ENCODE results near the gene RPEL1.
"Not testable (repeated sequence)": the region's sequence is repeated elsewhere in the genome, so short reads cannot be mapped to it uniquely, and the experiment has no call there.

The RPEL1 gene

DNA sequence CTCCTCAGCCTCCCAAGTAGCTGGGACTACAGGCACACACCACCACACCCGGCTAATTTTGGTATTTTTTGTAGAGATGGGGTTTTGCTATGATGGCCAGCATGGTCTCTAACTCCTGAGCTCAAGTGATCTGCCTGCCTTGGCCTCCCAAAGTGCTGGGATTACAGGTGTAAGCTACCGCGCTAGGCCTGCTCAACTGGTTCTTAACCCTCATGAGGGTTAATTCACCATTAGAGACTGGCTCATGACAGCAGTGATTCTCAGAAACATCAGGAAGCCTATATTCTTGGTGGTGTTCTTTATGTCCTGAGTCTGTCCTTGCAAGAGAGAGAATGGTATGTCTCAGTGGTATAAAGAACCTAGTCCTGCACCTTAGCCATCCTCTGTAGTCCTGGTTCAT, 42.2 kb upstream of the RPEL1 start:
- no peak overlapping the region for H3K4me3 ChIP-seq (ENCODE audit: low read depth, low read length)
- in situ Hi-C loops (cut with HindIII; ENCODE audit: low sequenced_read_pairs): no loop called here
- no peak for DNase-seq (ENCODE audit: low read depth, low spot score)
- TF ChIP-seq, protein P1, sequence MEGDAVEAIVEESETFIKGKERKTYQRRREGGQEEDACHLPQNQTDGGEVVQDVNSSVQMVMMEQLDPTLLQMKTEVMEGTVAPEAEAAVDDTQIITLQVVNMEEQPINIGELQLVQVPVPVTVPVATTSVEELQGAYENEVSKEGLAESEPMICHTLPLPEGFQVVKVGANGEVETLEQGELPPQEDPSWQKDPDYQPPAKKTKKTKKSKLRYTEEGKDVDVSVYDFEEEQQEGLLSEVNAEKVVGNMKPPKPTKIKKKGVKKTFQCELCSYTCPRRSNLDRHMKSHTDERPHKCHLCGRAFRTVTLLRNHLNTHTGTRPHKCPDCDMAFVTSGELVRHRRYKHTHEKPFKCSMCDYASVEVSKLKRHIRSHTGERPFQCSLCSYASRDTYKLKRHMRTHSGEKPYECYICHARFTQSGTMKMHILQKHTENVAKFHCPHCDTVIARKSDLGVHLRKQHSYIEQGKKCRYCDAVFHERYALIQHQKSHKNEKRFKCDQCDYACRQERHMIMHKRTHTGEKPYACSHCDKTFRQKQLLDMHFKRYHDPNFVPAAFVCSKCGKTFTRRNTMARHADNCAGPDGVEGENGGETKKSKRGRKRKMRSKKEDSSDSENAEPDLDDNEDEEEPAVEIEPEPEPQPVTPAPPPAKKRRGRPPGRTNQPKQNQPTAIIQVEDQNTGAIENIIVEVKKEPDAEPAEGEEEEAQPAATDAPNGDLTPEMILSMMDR (IDR thresholded peaks at IDR 0.05; ENCODE audit: low read depth, low read length): no peak

DNA sequence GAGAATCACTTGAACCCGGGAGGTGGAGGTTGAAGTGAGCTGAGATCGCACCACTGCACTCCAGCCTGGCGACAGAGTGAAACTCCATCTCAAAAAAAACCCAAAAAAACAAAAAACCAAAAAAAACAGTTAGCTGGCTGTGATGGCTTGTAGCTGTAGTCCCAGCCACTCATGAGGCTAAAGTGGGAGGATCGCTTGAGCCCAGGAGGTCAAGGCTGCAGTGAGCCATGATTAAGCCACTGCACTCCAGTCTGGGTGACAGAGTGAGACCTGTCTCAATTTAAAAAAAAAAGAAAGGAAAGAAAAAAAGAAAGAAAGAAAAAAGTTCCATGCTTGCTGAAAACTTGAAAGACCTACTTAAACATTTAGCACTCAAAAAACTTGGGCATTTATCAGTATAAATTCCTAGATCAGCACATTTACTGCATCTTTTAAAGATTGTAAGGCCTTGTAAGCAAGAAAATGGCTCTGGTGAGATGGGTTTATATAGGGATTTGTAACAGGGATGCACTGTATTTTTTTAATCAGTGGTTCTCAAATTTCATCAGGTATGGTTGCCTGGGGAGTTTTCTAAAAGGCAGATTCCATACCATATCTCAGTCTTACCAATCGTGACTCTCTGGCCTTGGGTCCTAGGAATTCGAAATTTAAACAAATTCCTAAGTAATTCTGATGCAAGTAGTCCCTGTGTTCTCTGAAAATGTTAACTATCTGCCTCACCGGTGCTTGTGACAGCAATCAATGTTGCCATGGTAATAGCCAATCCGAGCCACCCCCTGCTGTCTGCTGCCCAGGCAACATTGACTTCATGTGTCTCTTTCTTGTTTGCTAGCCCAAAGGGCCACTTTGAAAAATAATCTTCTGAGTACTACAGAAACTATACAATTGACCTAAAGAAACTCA, 41.1 kb upstream of the RPEL1 start:
- no peak overlapping the region for H3K4me3 ChIP-seq (ENCODE audit: low read depth, low read length)
- DNase-seq (ENCODE audit: low read depth, low spot score): peak; percentile 31
- in situ Hi-C loops (cut with HindIII; ENCODE audit: low sequenced_read_pairs): no loop called here
- TF ChIP-seq, protein P1 (IDR thresholded peaks at IDR 0.05; ENCODE audit: low read depth, low read length): no peak

DNA sequence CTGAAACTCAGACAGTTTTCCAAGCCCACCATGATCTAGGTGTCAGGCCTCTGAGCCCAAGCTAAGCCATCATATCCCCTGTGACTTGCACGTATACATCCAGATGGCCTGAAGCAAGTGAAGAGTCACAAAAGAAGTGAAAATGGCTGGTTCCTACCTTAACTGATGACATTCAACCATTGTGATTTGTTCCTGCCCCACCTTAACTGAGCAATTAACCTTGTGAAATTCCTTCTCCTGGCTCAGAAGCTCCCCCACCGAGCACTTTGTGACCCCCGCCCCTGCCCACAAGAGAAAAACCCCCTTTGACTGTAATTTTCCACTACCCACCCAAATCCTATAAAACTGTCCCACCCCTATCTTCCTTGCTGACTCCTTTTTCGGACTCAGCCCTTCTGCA, 40.3 kb upstream of the RPEL1 start:
- DNase-seq (ENCODE audit: low read depth, low spot score); H3K4me3 ChIP-seq (ENCODE audit: low read depth, low read length); in situ Hi-C loops (cut with HindIII; ENCODE audit: low sequenced_read_pairs): not testable (repeated sequence)

DNA sequence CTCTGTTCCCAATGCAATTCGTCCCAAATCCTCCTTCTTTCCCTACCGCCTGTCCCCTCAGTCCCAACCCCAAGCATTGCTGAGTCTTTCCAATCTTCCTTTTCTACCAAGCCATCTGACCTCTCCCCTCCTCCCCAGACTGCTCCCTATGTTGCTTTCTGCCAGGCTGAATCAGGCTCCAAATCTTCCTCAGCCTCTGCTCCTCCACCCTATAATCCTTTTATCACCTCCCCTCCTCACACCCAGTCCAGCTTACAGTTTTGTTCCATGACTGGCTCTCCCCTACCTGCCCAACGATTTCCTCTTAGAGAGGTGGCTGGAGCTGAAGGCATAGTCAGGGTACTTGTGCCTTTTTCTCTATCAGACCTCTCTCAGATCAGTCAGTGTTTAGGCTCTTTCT, 39.0 kb upstream of the RPEL1 start:
- in situ Hi-C loops (cut with HindIII; ENCODE audit: low sequenced_read_pairs); H3K4me3 ChIP-seq (ENCODE audit: low read depth, low read length); DNase-seq (ENCODE audit: low read depth, low spot score): not testable (repeated sequence)

DNA sequence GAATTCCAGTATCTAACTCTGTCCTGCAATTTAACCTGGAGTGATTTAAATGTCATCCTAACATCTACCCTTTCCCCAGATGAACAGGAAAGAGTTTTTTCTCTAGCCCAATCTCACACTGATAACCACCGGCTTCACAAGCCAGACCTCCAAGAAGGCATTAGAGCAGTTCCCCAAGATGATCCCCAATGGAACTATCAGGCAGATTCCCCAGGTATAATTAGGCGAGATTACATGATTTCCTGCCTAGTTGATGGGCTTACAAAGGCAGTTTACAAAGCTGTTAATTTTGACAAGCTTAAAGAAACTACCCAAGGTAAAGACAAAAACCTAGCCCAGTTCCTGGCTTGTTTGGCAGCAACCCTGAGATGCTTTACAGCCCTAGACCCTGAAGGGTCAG, 38.5 kb upstream of the RPEL1 start:
- no peak overlapping the region for H3K4me3 ChIP-seq (ENCODE audit: low read depth, low read length)
- in situ Hi-C loops (cut with HindIII; ENCODE audit: low sequenced_read_pairs): no loop called here
- TF ChIP-seq, protein P1 (IDR thresholded peaks at IDR 0.05; ENCODE audit: low read depth, low read length): no peak
- DNase-seq (ENCODE audit: low read depth, low spot score): no peak

DNA sequence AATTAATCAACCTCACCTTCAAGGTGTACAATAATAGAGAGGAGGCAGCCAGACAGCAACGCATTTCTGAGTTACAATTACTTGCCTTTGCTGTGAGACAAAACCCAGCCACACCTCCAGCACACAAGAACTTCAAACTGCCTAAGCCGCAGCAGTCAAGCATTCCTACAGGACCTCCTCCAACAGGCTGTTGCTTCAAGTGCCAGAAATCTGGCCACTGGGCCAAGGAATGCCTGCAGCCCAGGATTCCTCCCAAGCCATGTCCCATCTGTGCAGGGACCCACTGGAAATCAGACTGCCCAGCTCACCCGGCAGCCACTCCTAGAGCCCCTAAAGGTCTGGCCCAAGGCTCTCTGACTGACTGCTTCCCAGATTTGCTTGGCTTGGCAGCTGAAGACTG, 38.0 kb upstream of the RPEL1 start:
- in situ Hi-C loops (cut with HindIII; ENCODE audit: low sequenced_read_pairs); DNase-seq (ENCODE audit: low read depth, low spot score); H3K4me3 ChIP-seq (ENCODE audit: low read depth, low read length): not testable (repeated sequence)

DNA sequence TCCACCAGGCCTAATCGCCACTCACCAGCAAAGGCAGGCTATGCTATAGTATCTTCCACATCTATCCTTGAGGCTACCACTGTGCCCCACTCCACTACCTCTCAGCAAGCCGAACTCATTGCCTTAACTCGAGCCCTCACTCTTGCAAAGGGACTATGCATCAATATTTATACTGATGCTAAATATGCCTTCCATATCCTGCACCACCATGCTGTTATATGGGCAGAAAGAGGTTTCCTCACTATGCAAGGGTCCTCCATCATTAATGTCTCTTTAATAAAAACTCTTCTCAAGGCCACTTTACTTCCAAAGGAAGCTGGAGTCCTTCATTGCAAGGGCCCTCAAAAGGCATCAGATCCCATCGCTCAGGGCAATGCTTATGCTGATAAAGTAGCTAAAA, 35.4 kb upstream of the RPEL1 start:
- in situ Hi-C loops (cut with HindIII; ENCODE audit: low sequenced_read_pairs): not testable (repeated sequence)

DNA sequence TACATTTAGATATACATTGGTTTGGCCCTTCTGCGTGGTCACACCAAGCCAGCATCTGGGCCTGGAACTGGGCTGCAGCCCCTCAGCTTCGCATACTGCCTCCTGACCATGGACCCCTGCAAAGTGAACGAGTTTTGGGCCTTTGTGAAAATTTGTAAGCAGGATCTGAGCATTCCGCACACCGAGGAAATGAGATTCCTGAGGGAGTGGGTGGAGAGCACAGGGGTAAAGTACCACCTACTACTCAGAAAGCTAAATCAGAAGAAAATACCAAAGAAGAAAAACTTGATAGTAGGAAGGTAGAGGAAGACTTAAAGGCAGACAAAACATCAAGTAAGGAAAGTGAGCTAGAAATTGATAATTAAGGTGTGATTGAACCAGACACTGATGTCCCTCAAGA, 30.1 kb upstream of the RPEL1 start:
- in situ Hi-C loops (cut with HindIII; ENCODE audit: low sequenced_read_pairs): no loop called here
- H3K4me3 ChIP-seq (ENCODE audit: low read depth, low read length): no peak overlapping the region
- TF ChIP-seq, protein P1 (IDR thresholded peaks at IDR 0.05; ENCODE audit: low read depth, low read length): no peak
- no peak for DNase-seq (ENCODE audit: low read depth, low spot score)

More for the DNA sequence above, 35.4 kb upstream of the RPEL1 start:
- DNase-seq (ENCODE audit: low read depth, low spot score); H3K4me3 ChIP-seq (ENCODE audit: low read depth, low read length): not testable (repeated sequence)

DNA sequence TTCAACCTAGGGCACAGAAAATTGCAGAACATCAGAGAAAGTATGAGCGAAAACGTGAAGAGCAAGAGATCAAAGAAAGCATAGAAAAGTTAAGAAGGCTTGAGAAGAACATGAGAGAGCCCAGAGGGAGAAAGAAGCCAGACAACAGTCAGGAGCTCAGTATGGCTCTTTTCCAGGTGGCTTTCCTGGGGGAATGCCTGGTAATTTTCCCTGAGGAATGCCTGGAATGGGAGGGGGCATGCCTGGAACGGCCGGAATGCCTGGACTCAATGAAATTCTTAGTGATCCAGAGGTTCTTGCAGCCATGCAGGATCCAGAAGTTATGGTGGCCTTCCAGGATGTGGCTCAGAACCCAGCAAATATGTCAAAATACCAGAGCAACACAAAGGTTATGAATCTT, 29.3 kb upstream of the RPEL1 start:
- in situ Hi-C loops (cut with HindIII; ENCODE audit: low sequenced_read_pairs); DNase-seq (ENCODE audit: low read depth, low spot score); H3K4me3 ChIP-seq (ENCODE audit: low read depth, low read length): not testable (repeated sequence)

Measured in astrocyte of the spinal cord (primary cell).